Measurements from ENCODE around the gene TUBA4B. TPM values are rescaled to one million over a fixed set of nuclear protein-coding genes. Genes with fewer than 3 reads are reported as not detected.

TUBA4B gene
- total RNA-seq, 1 experiment from 2014 or later = not detected

GRCh38 chr2:219314804-219315468 is 61.9 kb downstream of the TUBA4B start:
- H2AFZ ChIP-seq (ENCODE audit: low read length) = no peak overlapping the region
- H3K4me2 ChIP-seq (ENCODE audit: insufficient read depth, insufficient read length, low read length) = no peak overlapping the region
- no peak overlapping the region for H4K5ac ChIP-seq (ENCODE audit: insufficient read length, low read depth, low read length)
- Mint-ChIP-seq H3K9me3 (peaks cover 0 to 2% of the 10 kb centered on the region in 2 experiments; a peak in 3 of 5 replicates), H3K27ac (no peak overlapping the region), H3K27me3 (ENCODE audit: low read depth) (peaks cover 8% of the 10 kb centered on the region), H3K4me3 (no peak overlapping the region), H3K4me1 (peaks cover 12 to 13% of the 10 kb centered on the region in 2 experiments), H3K36me3 (ENCODE audit: insufficient read depth in 1 of 3, low read depth in 3 of 3) (peaks cover 0 to 5% (median 1%) of the 10 kb centered on the region in 3 experiments; a peak in 3 of 7 replicates)
- no peak for DNase-seq
- H3K23me2 ChIP-seq (ENCODE audit: insufficient read length, low read depth, low read length, poor library complexity, severe bottlenecking) = no peaks in the 10 kb centered on the region
- H3K18ac ChIP-seq (ENCODE audit: insufficient read length, low read depth, low read length) = no peak overlapping the region
- no peaks in the 10 kb centered on the region for H3K79me1 ChIP-seq (ENCODE audit: insufficient read depth, low read depth, low read length, poor library complexity, severe bottlenecking)
- no CpG with 5 or more reads among the region's 16 CpGs for WGBS (ENCODE audit: extremely low coverage, insufficient read length, low lambda C conversion rate)
- no peak overlapping the region for H3K9ac ChIP-seq (ENCODE audit: extremely low read depth, insufficient read length, low read length)
- no peak overlapping the region for H2BK12ac ChIP-seq (ENCODE audit: insufficient read length, low read depth, low read length)
- H2BK5ac ChIP-seq (ENCODE audit: insufficient read length, low read length) = no peak overlapping the region
- H2BK20ac ChIP-seq (ENCODE audit: low read depth, low read length, poor library complexity, severe bottlenecking) = no peak overlapping the region
- H3K27me3 ChIP-seq (ENCODE audit: insufficient read depth, low read length) = no peaks in the 10 kb centered on the region
- no peak overlapping the region for H2AK5ac ChIP-seq (ENCODE audit: insufficient read length, low read length)
- H3K23ac ChIP-seq (ENCODE audit: insufficient read length, low read depth, low read length) = no peak overlapping the region
- H3K9me3 ChIP-seq (ENCODE audit: control insufficient read depth, low read depth, low read length) = no peaks in the 10 kb centered on the region
- H3K56ac ChIP-seq (ENCODE audit: insufficient read length, low read depth, low read length) = no peak overlapping the region
- H3K14ac ChIP-seq (ENCODE audit: insufficient read depth, low read length) = no peak overlapping the region
- no peaks in the 10 kb centered on the region; the same call in 1 of the 2 replicates for H3K4me1 ChIP-seq (ENCODE audit: insufficient read depth, low read length)
- no peak overlapping the region for H3K27ac ChIP-seq (ENCODE audit: insufficient read length, low read depth, low read length)
- no peaks in the 10 kb centered on the region for H3K79me2 ChIP-seq (ENCODE audit: insufficient read depth, low read length)
- H4K20me1 ChIP-seq (ENCODE audit: control insufficient read depth, insufficient read depth, insufficient read length) = no peaks in the 10 kb centered on the region
- no peak overlapping the region for H3T11ph ChIP-seq (ENCODE audit: low read length)
- no peak overlapping the region for H3K4ac ChIP-seq (ENCODE audit: low read depth, low read length)
- H2BK15ac ChIP-seq (ENCODE audit: low read depth, low read length) = no peak overlapping the region
- TF ChIP-seq CTCF (conservative IDR thresholded peaks at IDR 0.05) = no peak
- no peak overlapping the region for H2BK120ac ChIP-seq (ENCODE audit: low read depth, low read length, poor library complexity, severe bottlenecking)
- no peak overlapping the region for H4K8ac ChIP-seq (replicated peaks; ENCODE audit: insufficient read length, low read depth, low read length)
- no peak overlapping the region for H4K91ac ChIP-seq (ENCODE audit: insufficient read length, low read depth, low read length)

Small RNAs within 50 kb of the gene (microRNA-seq; reads per million reads assigned to microRNA genes)
- not detected for gene MIR153-1 (ENCODE audit: borderline microRNAs expressed)

Other genes with a start within 250 kb of the TUBA4B start
- 0.18 and 0.20 TPM in 2 replicates for gene CFAP65, start 211.7 kb upstream of the TUBA4B start, total RNA-seq (2021)
- gene IHH, start 192.3 kb upstream of the TUBA4B start, total RNA-seq (2021) = 0.11 TPM in 1 of 2 replicates, not detected in the other
- gene NHEJ1, start 92.4 kb upstream of the TUBA4B start, total RNA-seq (2021) = 19.7 and 20.8 TPM in 2 replicates
- 1.2 and 1.9 TPM in 2 replicates for gene SLC23A3, start 83.2 kb upstream of the TUBA4B start, total RNA-seq (2021)
- gene CNPPD1, start 76.3 kb upstream of the TUBA4B start, total RNA-seq (2021) = 33.0 and 36.4 TPM in 2 replicates
- 46.7 and 48.0 TPM in 2 replicates for gene RETREG2, start 75.0 kb upstream of the TUBA4B start, total RNA-seq (2021)
- gene ZFAND2B, start 46.5 kb upstream of the TUBA4B start, total RNA-seq (2021) = 15.9 and 16.4 TPM in 2 replicates
- 44.6 and 46.4 TPM in 2 replicates for gene ABCB6, start 34.3 kb upstream of the TUBA4B start, total RNA-seq (2021)
- 46.4 and 52.2 TPM in 2 replicates for gene ATG9A, start 23.6 kb upstream of the TUBA4B start, total RNA-seq (2021)
- 45.9 and 55.4 TPM in 2 replicates for gene ANKZF1, start 23.4 kb upstream of the TUBA4B start, total RNA-seq (2021)
- gene GLB1L, start 7.8 kb upstream of the TUBA4B start, total RNA-seq (2021) = 5.8 and 6.5 TPM in 2 replicates
- 21.6 and 22.4 TPM in 2 replicates for gene STK16, start 7.8 kb upstream of the TUBA4B start, total RNA-seq (2021)
- 25.5 and 27.2 TPM in 2 replicates for gene TUBA4A, start 675 bp downstream of the TUBA4B start, total RNA-seq (2021)
- 32.0 and 34.1 TPM in 2 replicates for gene DNAJB2, start 26.1 kb downstream of the TUBA4B start, total RNA-seq (2021)
- gene PTPRN, start 56.2 kb downstream of the TUBA4B start, total RNA-seq (2021) = 6.3 and 6.5 TPM in 2 replicates
- not detected in 2 replicates for gene RESP18, start 79.5 kb downstream of the TUBA4B start, total RNA-seq (2021)
- 60.9 and 63.5 TPM in 2 replicates for gene DNPEP, start 134.7 kb downstream of the TUBA4B start, total RNA-seq (2021)
- gene DES, start 165.1 kb downstream of the TUBA4B start, total RNA-seq (2021) = 3.0 and 4.6 TPM in 2 replicates
- 23.7 and 25.2 TPM in 2 replicates for gene SPEG, start 181.6 kb downstream of the TUBA4B start, total RNA-seq (2021)
- 32.0 and 34.5 TPM in 2 replicates for gene GMPPA, start 245.6 kb downstream of the TUBA4B start, total RNA-seq (2021)